Measurements from ENCODE around the gene PROSER1. TPM values are rescaled to one million over a fixed set of nuclear protein-coding genes. Genes with fewer than 3 reads are reported as not detected.

The PROSER1 gene
- total RNA-seq, 1 donor from 2014 or later, result 13.4 TPM

- intact Hi-C loops (cut with micrococcal nuclease), result no loop called here
- no peak for DNase-seq
- no peak for ATAC-seq
These were observed 70.4 kb downstream of the PROSER1 start for GRCh38 chr13:38967446-38967845.

- DNase-seq, result no peak
- no peak for ATAC-seq
- intact Hi-C loops (cut with micrococcal nuclease), result no loop called here
These were observed 72.6 kb downstream of the PROSER1 start for GRCh38 chr13:38965281-38965680.

- intact Hi-C loops (cut with micrococcal nuclease), result no loop called here
- ATAC-seq, result no peak
- DNase-seq, result no peak
These were observed 77.7 kb downstream of the PROSER1 start for GRCh38 chr13:38960175-38960574.

Other genes starting within 250 kb of the PROSER1 start
- gene STOML3, start 47.3 kb downstream of the PROSER1 start, total RNA-seq, result not detected
- 10.6 TPM for gene NHLRC3, start 367 bp upstream of the PROSER1 start, total RNA-seq